HFFc6 (cell line): Measurements from ENCODE around the gene SCTR. TPM values are rescaled to one million over a fixed set of nuclear protein-coding genes. Genes with fewer than 3 reads are reported as not detected.

Experiments used
- DNase-seq: peaks from one replicate; pipeline ENCODE4 v3.0.0-alpha.2; 2018
- H3K27ac Mint-ChIP-seq: 2 replicates; pipeline ENCODE4 v1.8.0; 2020; ENCODE audit warnings: mild to moderate bottlenecking, mixed read lengths
- H3K27me3 Mint-ChIP-seq: 2 replicates; pipeline ENCODE4 v1.8.0; 2021; ENCODE audit warnings: mild to moderate bottlenecking, moderate library complexity, mixed read lengths; ENCODE audit not compliant: insufficient read depth
- H3K36me3 Mint-ChIP-seq: 2 replicates; pipeline ENCODE4 v1.8.0; 2021; ENCODE audit warnings: low read depth, mixed read lengths
- H3K4me1 Mint-ChIP-seq: 2 replicates; pipeline ENCODE4 v1.8.0; 2020; ENCODE audit warnings: low read depth, mixed read lengths
- H3K4me3 Mint-ChIP-seq: 2 replicates; pipeline ENCODE4 v1.8.0; 2020; ENCODE audit warnings: mild to moderate bottlenecking, moderate library complexity, mixed read lengths
- H3K9me3 Mint-ChIP-seq: 2 replicates; pipeline ENCODE4 v1.8.0; 2020; ENCODE audit warnings: mild to moderate bottlenecking, mixed read lengths
- total RNA-seq, 6 experiments: library from RNA; stranded (reverse); fragmentation: NEBNext Ultra II Directional; extraction: Animal tissue kit (Norgen Biotek cat#: 25700); gene quantifications; 2 replicates in 1 of 6; 3 replicates in 5 of 6; pipeline ENCODE4 v1.2.3, GENCODE V29; 2021
- TF ChIP-seq, protein P1 (sequence below): fragments of 200-600 bp; sonication (generic); IDR thresholded peaks from 2 replicates; pipeline ENCODE4 v1.5.0; 2021; ENCODE audit warnings: antibody characterized with exemption, mild to moderate bottlenecking

Gene SCTR
- total RNA-seq, 6 experiments from 2014 or later: not detected

DNA sequence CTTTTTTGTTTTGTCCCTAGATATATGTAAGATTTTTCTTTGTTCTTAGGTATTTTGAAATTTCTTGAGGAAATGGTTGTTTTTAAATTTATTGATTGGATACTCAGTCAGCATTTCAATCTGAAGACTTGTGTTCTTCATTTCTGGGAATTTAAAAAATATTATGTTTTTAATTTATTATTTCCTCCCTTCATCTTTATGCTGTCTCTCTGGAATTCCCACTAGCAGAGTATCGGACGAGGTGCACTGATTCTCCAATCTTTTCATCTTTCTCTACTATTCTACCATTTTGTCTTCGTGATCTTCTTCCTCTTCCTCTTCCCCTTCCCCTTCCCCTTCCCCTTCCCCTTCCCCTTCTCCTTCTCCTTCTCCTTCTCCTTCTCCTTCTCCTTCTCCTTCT lies 12.3 kb downstream of the SCTR start:
- Mint-ChIP-seq H3K27ac (no peak overlapping the region), H3K9me3 (no peaks in the 10 kb centered on the region), H3K4me1 (no peaks in the 10 kb centered on the region), H3K27me3 (peaks cover 8% of the 10 kb centered on the region), H3K36me3 (no peaks in the 10 kb centered on the region), H3K4me3 (no peak overlapping the region)
- no peak for DNase-seq
- TF ChIP-seq, protein P1, sequence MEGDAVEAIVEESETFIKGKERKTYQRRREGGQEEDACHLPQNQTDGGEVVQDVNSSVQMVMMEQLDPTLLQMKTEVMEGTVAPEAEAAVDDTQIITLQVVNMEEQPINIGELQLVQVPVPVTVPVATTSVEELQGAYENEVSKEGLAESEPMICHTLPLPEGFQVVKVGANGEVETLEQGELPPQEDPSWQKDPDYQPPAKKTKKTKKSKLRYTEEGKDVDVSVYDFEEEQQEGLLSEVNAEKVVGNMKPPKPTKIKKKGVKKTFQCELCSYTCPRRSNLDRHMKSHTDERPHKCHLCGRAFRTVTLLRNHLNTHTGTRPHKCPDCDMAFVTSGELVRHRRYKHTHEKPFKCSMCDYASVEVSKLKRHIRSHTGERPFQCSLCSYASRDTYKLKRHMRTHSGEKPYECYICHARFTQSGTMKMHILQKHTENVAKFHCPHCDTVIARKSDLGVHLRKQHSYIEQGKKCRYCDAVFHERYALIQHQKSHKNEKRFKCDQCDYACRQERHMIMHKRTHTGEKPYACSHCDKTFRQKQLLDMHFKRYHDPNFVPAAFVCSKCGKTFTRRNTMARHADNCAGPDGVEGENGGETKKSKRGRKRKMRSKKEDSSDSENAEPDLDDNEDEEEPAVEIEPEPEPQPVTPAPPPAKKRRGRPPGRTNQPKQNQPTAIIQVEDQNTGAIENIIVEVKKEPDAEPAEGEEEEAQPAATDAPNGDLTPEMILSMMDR: no peak

DNA sequence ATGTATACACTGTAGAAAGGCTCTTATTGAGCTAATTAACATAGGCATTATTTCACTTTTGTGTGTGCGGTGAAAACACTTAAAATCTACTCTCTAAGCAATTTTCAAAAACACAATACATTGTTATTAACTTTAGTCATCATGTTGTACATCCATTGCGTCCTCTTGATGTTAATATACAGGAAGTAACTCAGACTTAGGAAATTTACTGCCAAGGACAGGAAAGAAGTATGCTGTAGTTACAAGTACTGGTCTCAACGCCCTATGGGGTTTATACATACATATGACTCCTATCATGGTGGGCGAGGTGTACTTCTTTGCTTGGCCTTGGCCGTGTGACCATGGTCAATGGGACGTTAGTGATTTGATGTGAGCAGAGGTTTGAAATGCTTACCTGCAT lies 15.5 kb downstream of the SCTR start:
- TF ChIP-seq, protein P1: no peak
- H3K27ac Mint-ChIP-seq: no peak overlapping the region

DNA sequence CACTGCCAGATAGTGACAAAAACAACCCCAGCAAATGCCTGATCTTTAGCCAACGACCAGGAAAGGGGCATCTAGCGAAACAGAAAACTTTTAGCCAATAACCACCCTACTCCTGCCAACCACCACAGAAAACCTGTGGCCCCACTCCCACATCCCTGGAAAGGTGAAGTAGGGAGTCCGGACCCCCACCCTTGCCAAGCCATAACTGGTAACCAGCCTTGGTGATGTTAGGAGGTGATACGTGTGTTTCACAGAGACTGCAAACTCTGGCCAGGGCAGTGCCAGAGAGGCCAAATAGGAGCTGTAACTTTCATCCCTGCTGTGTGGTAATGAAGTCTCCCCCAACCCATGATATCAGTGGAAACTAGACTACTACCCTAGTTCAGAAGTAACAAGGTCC lies 27.6 kb downstream of the SCTR start:
- peaks cover 11% of the 10 kb centered on the region for H3K4me1 Mint-ChIP-seq
- peaks cover 12% of the 10 kb centered on the region for H3K9me3 Mint-ChIP-seq
- H3K4me3 Mint-ChIP-seq: no peak overlapping the region
- DNase-seq: no peak
- H3K27ac Mint-ChIP-seq: no peak overlapping the region
- H3K36me3 Mint-ChIP-seq: no peaks in the 10 kb centered on the region
- peaks cover 21% of the 10 kb centered on the region for H3K27me3 Mint-ChIP-seq
- TF ChIP-seq, protein P1: no peak

More for the DNA sequence above, 15.5 kb downstream of the SCTR start:
- DNase-seq: no peak
- Mint-ChIP-seq H3K4me1 (no peaks in the 10 kb centered on the region), H3K9me3 (no peaks in the 10 kb centered on the region), H3K27me3 (peaks cover 4% of the 10 kb centered on the region), H3K4me3 (no peak overlapping the region), H3K36me3 (no peaks in the 10 kb centered on the region)

DNA sequence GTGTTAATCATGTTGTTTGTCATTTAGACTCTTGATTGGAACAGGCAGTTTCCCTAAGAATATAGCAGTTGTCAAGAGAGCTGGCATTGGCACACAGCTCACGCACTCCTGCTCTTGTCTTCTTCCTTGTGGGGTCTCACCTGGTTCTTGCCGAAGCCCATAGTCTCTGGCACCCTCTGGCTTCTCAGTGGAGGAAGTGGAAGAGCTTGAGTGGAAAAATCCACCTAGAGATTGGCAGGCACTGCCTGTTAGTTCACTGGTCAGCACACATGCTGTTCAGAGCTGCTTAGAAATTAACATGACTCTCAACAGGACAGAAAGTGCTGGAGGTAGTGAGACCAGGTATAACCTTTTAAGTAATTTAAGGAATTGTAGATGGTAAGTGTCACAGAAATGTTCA lies 28.3 kb downstream of the SCTR start:
- H3K4me3 Mint-ChIP-seq: no peak overlapping the region
- peaks cover 21% of the 10 kb centered on the region for H3K27me3 Mint-ChIP-seq
- no peaks in the 10 kb centered on the region for H3K36me3 Mint-ChIP-seq
- H3K9me3 Mint-ChIP-seq: peaks cover 12% of the 10 kb centered on the region
- TF ChIP-seq, protein P1: no peak
- H3K4me1 Mint-ChIP-seq: peaks cover 13% of the 10 kb centered on the region
- DNase-seq: no peak
- no peak overlapping the region for H3K27ac Mint-ChIP-seq

DNA sequence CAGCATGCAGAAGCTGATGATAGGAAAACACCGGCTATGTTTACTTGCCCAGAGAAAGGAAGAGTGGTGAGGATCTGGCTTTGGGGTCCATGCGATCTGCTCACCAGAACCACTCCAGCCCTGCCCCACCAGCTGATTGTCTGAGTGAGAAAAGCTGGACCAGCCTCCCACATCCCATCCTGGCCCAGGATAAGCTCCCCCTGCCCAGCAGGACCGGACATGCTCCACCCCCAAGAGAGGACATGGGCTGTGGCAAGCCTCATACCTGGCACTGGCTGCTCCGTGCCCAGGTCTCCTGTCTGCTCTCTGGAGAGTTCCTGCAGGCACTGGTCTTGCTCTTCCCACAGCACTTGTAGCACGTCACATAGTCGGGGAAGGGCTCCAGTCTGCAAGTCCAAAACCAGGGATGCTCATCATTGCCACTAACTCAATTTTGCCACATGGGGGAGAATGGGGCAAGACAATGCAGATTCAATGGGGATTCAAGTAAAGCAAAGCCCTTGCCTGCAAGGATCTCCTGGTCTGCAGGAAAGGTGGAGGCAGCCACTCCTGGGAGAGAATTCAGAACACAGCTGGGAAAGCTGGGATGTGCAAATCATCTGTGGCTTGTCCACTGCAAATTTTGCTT lies 30.0 kb downstream of the SCTR start:
- no peak overlapping the region for H3K27ac Mint-ChIP-seq
- TF ChIP-seq, protein P1: 0 out of 2 replicates have a peak, but pooled peaks have one; percentile 8
- peaks cover 19% of the 10 kb centered on the region; the same call in 1 of the 2 replicates for H3K27me3 Mint-ChIP-seq
- H3K9me3 Mint-ChIP-seq: peaks cover 4% of the 10 kb centered on the region
- no peaks in the 10 kb centered on the region for H3K36me3 Mint-ChIP-seq
- no peak for DNase-seq
- H3K4me3 Mint-ChIP-seq: no peak overlapping the region
- peaks cover 13% of the 10 kb centered on the region for H3K4me1 Mint-ChIP-seq
